ENCODE measurements around the gene CTXN3.
"Not testable (repeated sequence)": the region's sequence is repeated elsewhere in the genome, so short reads cannot be mapped to it uniquely, and the experiment has no call there.

CTXN3 gene

GRCh38 chr5:127652952-127653611 lies 4.2 kb downstream of the CTXN3 start:
- DNase-seq (ENCODE audit: low spot score): no peak

DNA sequence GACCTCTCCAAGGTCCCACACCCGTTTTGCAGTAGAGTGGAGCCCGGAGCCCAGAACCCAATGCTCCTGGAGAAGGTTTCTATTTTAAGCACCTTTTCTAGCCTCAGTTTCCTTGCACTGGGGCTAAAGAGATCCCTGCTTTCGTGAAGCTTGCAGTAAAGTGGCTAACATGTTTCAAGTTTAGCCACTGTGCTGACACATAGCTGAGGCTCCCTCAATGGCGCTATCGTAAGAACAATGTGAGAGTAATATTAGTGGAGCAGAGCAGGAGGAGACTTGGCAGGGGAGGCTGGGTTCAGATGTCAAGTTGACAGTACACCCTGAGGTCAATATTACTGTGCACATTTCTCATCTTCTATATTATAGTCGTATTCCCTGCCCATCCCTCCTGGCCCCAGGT lies 7.9 kb downstream of the CTXN3 start:
- no peak for DNase-seq (ENCODE audit: low spot score)

DNA sequence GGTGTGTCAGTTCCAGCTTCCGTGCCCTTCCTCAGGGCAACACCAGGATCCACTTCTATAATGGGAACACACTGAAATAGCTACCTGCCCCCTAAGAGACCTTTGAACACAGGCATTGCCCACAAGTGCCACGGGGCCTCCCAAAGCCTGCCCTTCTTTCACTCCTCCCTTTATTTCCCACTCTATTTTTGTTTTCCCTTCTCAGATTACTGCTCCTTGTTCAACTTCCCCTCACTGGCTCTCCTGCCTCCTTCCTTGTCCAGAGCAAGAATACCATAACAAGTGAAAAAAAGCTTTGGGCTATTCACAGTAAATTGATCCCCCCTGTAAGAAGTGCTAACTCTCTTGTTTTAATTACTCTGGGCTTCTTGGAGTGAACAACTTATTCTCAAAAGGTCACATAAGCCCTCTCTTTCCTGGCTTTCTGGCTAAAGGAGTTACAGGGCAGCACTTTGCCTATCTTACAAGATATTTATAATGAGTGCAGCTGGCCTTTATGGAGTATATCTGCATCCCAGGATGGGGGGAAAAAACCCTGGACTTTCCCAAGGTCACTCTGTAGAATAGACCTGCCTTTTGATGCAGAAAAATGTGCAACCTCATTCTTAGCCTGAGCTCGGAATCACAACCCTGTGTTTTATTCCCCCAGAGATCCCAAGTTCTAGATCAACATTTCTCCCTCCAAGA lies 11.3 kb downstream of the CTXN3 start:
- DNase-seq (ENCODE audit: low spot score): no peak

GRCh38 chr5:127664093-127664492 lies 15.2 kb downstream of the CTXN3 start:
- no peak for DNase-seq (ENCODE audit: low spot score)

GRCh38 chr5:127665641-127666040 lies 16.8 kb downstream of the CTXN3 start:
- no peak for DNase-seq (ENCODE audit: low spot score)

- no peak for DNase-seq (ENCODE audit: low spot score)
These were observed 17.3 kb downstream of the CTXN3 start for GRCh38 chr5:127666043-127666716.

DNA sequence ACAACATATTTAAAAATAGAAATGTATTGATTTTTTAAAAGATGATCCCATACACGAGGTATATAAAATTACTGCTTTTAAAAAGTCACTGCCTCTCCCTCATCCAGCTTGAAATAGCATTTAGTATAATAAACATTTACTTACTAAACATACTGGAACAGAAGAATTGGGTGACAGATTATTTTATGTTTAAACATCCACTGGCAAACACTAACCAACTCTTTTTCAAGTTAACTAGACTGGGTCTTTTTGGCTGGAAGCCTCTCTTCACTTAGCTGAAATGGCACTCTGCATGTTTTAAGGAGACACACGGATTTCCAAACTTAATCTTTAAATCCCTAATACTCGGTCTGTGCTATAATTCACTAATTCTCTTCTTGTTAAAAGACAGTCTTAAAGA lies 19.0 kb downstream of the CTXN3 start:
- no peak for DNase-seq (ENCODE audit: low spot score)

- DNase-seq (ENCODE audit: low spot score): no peak
These were observed 22.3 kb downstream of the CTXN3 start for GRCh38 chr5:127671218-127671617.

DNA sequence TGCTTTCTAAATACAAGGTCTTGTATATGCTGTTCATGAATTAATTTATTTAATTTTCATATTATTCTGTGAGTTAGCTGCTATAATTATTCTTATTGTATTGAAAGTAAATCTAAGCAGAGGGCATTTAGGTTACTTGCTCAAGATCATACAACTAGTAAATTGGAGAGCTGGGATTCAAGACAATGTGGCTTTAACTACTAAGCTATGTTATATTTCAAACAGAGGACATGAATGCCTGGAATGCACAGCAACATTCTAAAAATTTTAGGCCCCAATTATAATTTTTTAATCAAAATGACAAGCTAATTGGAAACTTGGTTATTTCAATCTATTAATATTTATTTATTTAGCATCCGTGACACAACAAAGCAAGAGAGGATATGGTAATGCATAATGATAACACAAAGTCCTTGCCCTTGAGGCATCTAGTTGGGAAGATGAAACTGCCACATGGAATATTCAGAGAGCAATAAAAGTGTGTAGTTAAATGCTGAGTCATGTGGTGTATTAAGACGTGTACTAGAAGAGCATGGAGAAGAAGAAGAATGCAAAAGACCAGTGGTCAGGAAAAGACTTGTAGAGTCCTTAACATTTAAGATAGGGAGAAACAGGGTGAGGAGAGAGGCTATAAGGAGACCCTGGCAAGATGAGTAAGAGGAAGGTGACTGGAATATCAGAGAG lies 24.4 kb downstream of the CTXN3 start:
- no peak for DNase-seq (ENCODE audit: low spot score)

- not testable (repeated sequence) for DNase-seq (ENCODE audit: low spot score)
These were observed 28.1 kb downstream of the CTXN3 start for GRCh38 chr5:127676951-127677350.

GRCh38 chr5:127679691-127680330 lies 30.9 kb downstream of the CTXN3 start:
- DNase-seq (ENCODE audit: low spot score): not testable (repeated sequence)

- DNase-seq (ENCODE audit: low spot score): no peak
These were observed 31.7 kb downstream of the CTXN3 start for GRCh38 chr5:127680595-127680994.

DNA sequence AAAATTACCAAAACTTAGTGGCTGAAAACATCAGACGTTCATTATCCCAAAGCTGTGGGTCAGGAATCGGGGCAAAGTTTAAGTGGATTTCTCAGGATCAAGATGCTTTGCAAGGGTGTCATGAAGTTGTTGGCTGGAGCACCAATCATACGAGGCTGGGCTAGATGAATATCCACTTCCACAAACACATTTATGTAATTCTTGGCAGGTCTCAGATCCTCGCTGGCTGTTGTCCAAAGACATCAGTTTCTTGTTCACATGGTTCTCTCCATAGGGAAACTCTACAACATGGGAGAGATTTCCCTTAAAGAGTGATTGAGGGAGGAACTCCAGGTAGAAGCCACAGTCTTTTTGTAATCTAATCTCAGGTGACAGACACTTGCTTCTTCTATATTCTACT lies 34.1 kb downstream of the CTXN3 start:
- no peak for DNase-seq (ENCODE audit: low spot score)

- DNase-seq (ENCODE audit: low spot score): no peak
These were observed 36.0 kb downstream of the CTXN3 start for GRCh38 chr5:127684726-127685467.

DNA sequence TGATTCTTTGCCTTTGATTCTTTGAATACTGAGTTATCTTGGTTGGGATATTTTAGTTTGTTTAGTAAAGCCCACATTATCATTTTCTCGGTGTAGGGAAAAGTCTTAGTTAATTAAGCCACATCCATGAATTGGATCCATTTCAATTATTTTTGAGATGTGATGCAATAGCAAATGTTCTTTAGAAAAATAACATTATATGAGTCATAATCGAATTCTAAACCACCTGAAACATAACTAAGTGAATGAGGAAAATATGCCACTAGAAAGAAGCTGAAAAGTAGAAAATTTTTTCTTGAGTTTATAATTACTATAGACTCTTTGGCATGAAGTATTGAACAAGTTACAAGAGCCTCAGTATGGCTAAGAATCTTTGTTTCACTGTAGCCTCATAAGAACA lies 36.8 kb downstream of the CTXN3 start:
- DNase-seq (ENCODE audit: low spot score): no peak

- no peak for DNase-seq (ENCODE audit: low spot score)
These were observed 37.5 kb downstream of the CTXN3 start for GRCh38 chr5:127686424-127686823.

GRCh38 chr5:127694518-127695171 lies 45.8 kb downstream of the CTXN3 start:
- DNase-seq (ENCODE audit: low spot score): no peak

DNA sequence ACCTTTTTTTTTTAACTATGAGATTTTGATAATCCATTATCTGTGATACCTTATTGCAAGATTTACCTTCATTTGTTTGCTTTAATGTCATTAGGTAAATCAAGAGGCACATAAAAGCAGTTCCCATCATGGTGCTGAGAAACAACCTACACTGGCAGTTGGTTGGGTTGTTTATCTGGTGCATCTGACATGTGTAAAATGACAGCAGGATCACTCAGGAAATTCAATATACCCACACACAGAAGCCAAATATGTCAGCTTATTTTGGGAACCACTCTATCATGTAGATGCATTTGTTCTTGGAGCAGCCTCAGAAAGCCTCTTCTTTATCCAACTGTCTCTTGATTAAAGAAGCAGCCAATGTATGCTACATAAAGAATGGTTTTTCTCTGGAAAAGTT lies 46.5 kb downstream of the CTXN3 start:
- no peak for DNase-seq (ENCODE audit: low spot score)

- no peak for DNase-seq (ENCODE audit: low spot score)
These were observed 47.8 kb downstream of the CTXN3 start for GRCh38 chr5:127696683-127697082.

DNA sequence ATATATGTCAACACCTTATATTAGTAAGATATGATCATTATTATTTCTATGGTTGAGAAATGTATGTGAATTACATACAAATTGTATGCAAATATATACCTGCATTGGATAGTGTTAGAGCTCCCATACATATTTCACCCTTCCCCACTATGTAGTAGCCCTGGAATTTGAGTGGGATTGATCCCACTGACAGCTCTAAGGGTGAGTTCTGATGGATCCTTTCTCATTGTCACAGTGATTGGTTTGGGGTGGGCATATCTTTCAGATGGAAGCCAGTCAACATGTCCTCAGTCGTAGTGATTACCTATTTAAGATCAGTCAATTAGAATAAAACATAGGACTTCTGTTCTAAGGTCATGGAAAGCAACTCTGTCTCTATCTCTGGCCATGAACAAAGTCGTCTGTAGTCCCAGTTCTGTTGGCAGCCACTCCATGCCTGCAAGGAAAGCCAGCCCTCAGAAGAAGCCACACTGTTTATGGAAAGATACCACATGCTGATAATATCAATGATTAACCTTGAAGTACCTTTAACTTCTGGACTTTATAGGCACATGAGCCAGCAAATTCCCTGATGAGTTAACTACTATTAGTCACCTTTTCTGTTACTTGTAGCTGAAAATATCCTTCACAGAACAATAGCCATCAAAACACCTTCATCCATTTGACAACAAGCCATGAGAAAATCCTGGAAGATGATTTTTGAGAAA lies 49.2 kb downstream of the CTXN3 start:
- no peak for DNase-seq (ENCODE audit: low spot score)

Measured in ecto neural progenitor cell (in vitro differentiated cells).